Testis (tissue), 3 donors: ENCODE measurements around the gene VPS54. TPM values are rescaled to one million over a fixed set of nuclear protein-coding genes. Genes with fewer than 3 reads are reported as not detected.
"Not testable (repeated sequence)": the region's sequence is repeated elsewhere in the genome, so short reads cannot be mapped to it uniquely, and the experiment has no call there.

Source experiments
- DNase-seq: peaks from one replicate; pipeline ENCODE4 v3.0.0-alpha.2; 2019
- H3K27ac ChIP-seq, 2 donors: fragments of 200-600 bp; sonication (generic); one replicate each; pipeline ENCODE4 v1.5.1; 2019
- H3K27me3 ChIP-seq: fragments of 200-600 bp; sonication (generic); one replicate; pipeline ENCODE4 v1.5.1; 2019
- H3K36me3 ChIP-seq: fragments of 200-600 bp; sonication (generic); one replicate; pipeline ENCODE4 v1.5.1; 2017; ENCODE audit warnings: low read depth; ENCODE audit errors: missing control alignments
- H3K4me1 ChIP-seq: fragments of 200-600 bp; sonication (generic); one replicate; pipeline ENCODE4 v1.5.1; 2019
- H3K4me3 ChIP-seq, 2 donors: fragments of 200-600 bp; sonication (generic); one replicate each; pipeline ENCODE4 v1.5.1; 2017 to 2019
- H3K9me3 ChIP-seq: fragments of 200-600 bp; sonication (generic); one replicate; pipeline ENCODE4 v1.5.1; 2017
- CTCF ChIP-seq, 3 experiments: fragments of 450-650 bp in 2 of 3; fragments of 200-600 bp in 1 of 3; sonication (generic) in 1 of 3; IDR thresholded peaks; one replicate each; pipeline ENCODE4 v1.5.1; 2016 to 2019; ENCODE audit warnings: antibody characterized with exemption in 3 of 3, mild to moderate bottlenecking in 2 of 3, moderate library complexity in 1 of 3
- POLR2A ChIP-seq: fragments of 450-650 bp; IDR thresholded peaks from one replicate; pipeline ENCODE4 v1.6.1; 2017; ENCODE audit warnings: antibody characterized with exemption, mild to moderate bottlenecking, moderate library complexity
- WGBS, 2 donors: methylation state at CpG; one replicate each; pipeline ENCODE4 v1.1.5; 2018; 5-methylcytosine and 5-hydroxymethylcytosine counted together
- intact Hi-C: fragments of 100-400 bp; cut with DNase I; formaldehyde crosslinking; loops from one replicate; pipeline ENCODE4 v1.15.1; 2023; ENCODE audit warnings: low total_unique reads
- polyA plus RNA-seq: library from polyadenylated mRNA; stranded (reverse); fragments of 350-450 nt; fragmentation: Illumina TruSeq; extraction: RNeasy Lipid Tissue Mini Kit (QIAGEN cat#74804); gene quantifications from one replicate; pipeline ENCODE4 v1.2.3, GENCODE V29; 2014; ENCODE audit warnings: low read depth, low replicate concordance; ENCODE audit not compliant: insufficient read depth
- total RNA-seq, 2 donors: library from RNA; depleted of rRNA; stranded (reverse); fragments of >200 nt; gene quantifications; one replicate each; pipeline ENCODE4 v1.2.3, GENCODE V29; 2016

The VPS54 gene
- total and polyA plus RNA-seq, 3 donors from 2014 or later: 26.5 to 28.5 (median 27.4) TPM

- Histone ChIP-seq H3K27me3 (no peaks in the 10 kb centered on the region), H3K36me3 (no peaks in the 10 kb centered on the region), H3K4me3 (no peak overlapping the region), H3K27ac (no peak overlapping the region), H3K9me3 (no peaks in the 10 kb centered on the region), H3K4me1 (no peaks in the 10 kb centered on the region)
- TF ChIP-seq CTCF (IDR thresholded peaks at IDR 0.05) (no peak), POLR2A (no peak)
- no peak for DNase-seq
- intact Hi-C loops: no loop called here
- WGBS, 2 donors: 98 to 100% methylated on average over 2 of the region's 2 CpGs
Measured at GRCh38 chr2:63999049-63999448, 20.2 kb downstream of the VPS54 start.

GRCh38 chr2:63996582-63997198, 22.5 kb downstream of the VPS54 start:
- H3K27ac ChIP-seq, H3K9me3 ChIP-seq, H3K36me3 ChIP-seq, H3K27me3 ChIP-seq, intact Hi-C loops, H3K4me3 ChIP-seq, H3K4me1 ChIP-seq, DNase-seq: not testable (repeated sequence)
- WGBS, 2 donors: 94 to 96% methylated on average over 10 of the region's 10 CpGs

- H3K27ac ChIP-seq, H3K9me3 ChIP-seq, intact Hi-C loops, H3K36me3 ChIP-seq, DNase-seq, H3K4me3 ChIP-seq, H3K27me3 ChIP-seq, H3K4me1 ChIP-seq: not testable (repeated sequence)
- 95% methylated on average over 9 of the region's 9 CpGs for WGBS, 2 donors
Measured at GRCh38 chr2:63994329-63995070, 24.7 kb downstream of the VPS54 start.

- no peaks in the 10 kb centered on the region for H3K36me3 ChIP-seq
- H3K9me3 ChIP-seq: no peaks in the 10 kb centered on the region
- intact Hi-C loops: no loop called here
- H3K27ac ChIP-seq: no peak overlapping the region
- 86 to 92% methylated on average over 5 of the region's 5 CpGs for WGBS, 2 donors
- H3K4me3 ChIP-seq: no peak overlapping the region
- no peak for TF ChIP-seq POLR2A
- no peak for TF ChIP-seq CTCF (IDR thresholded peaks at IDR 0.05)
- DNase-seq: no peak
- H3K27me3 ChIP-seq: no peaks in the 10 kb centered on the region
- H3K4me1 ChIP-seq: no peaks in the 10 kb centered on the region
Measured at GRCh38 chr2:63993871-63994270, 25.4 kb downstream of the VPS54 start.

GRCh38 chr2:63993130-63993584, 26.1 kb downstream of the VPS54 start:
- H3K4me3 ChIP-seq, H3K9me3 ChIP-seq, H3K36me3 ChIP-seq, DNase-seq, H3K27ac ChIP-seq, H3K27me3 ChIP-seq, intact Hi-C loops, H3K4me1 ChIP-seq: not testable (repeated sequence)
- WGBS, 2 donors: 90% methylated on average over 9 of the region's 9 CpGs

GRCh38 chr2:63992061-63992685, 27.1 kb downstream of the VPS54 start:
- no peaks in the 10 kb centered on the region for H3K4me1 ChIP-seq
- H3K9me3 ChIP-seq: no peaks in the 10 kb centered on the region
- H3K27me3 ChIP-seq: no peaks in the 10 kb centered on the region
- H3K36me3 ChIP-seq: no peaks in the 10 kb centered on the region
- no peak overlapping the region for H3K27ac ChIP-seq
- WGBS, 2 donors: 89 to 93% methylated on average over 13 of the region's 13 CpGs
- no peak for DNase-seq
- no peak overlapping the region for H3K4me3 ChIP-seq
- intact Hi-C loops: no loop called here
- TF ChIP-seq CTCF (IDR thresholded peaks at IDR 0.05): no peak
- TF ChIP-seq POLR2A: no peak

GRCh38 chr2:63991173-63991999, 27.8 kb downstream of the VPS54 start:
- H3K4me3 ChIP-seq, DNase-seq, intact Hi-C loops, H3K27me3 ChIP-seq, H3K4me1 ChIP-seq, H3K27ac ChIP-seq, H3K36me3 ChIP-seq, H3K9me3 ChIP-seq: not testable (repeated sequence)
- WGBS, 2 donors: 96 to 97% methylated on average over 12 of the region's 12 CpGs
